Brain microvascular endothelial cell (primary cell): ENCODE data around the gene TADA2A.

Source experiments
- DNase-seq: peaks from one replicate; pipeline ENCODE4 v3.0.0-alpha.2; 2020
- H3K27ac ChIP-seq: fragments of 250-450 bp; sonication (Bioruptor Pico); 2 replicates; pipeline ENCODE4 v1.5.1; 2020; ENCODE audit warnings: mild to moderate bottlenecking, moderate library complexity
- H3K27me3 ChIP-seq: fragments of 250-450 bp; sonication (Bioruptor Pico); replicated peaks from 2 replicates; pipeline ENCODE4 v1.5.1; 2020; ENCODE audit warnings: mild to moderate bottlenecking
- H3K36me3 ChIP-seq: fragments of 250-450 bp; sonication (Bioruptor Pico); replicated peaks from 2 replicates; pipeline ENCODE4 v1.5.1; 2020; ENCODE audit warnings: mild to moderate bottlenecking
- H3K4me3 ChIP-seq: 2 replicates; pipeline ENCODE4 v1.5.1; 2011; ENCODE audit warnings: low read depth, mild to moderate bottlenecking, control low read depth, low read length, moderate library complexity
- CTCF ChIP-seq: IDR thresholded peaks from 2 replicates; pipeline ENCODE4 v1.5.1; 2011; ENCODE audit warnings: low read depth, mild to moderate bottlenecking, moderate library complexity, low read length, control low read depth, inconsistent platforms; ENCODE audit errors: missing control alignments
- in situ Hi-C: cut with HindIII; loops from 2 replicates; pipeline ENCODE4 v1.10.0; 2017; ENCODE audit warnings: low sequenced_read_pairs, low pct_ligation_motif_present

The TADA2A gene

GRCh38 chr17:37516127-37516571 lies 109.5 kb downstream of the TADA2A start:
- DNase-seq, result no peak

GRCh38 chr17:37517881-37518280 lies 111.2 kb downstream of the TADA2A start:
- no peak overlapping the region for H3K27ac ChIP-seq
- in situ Hi-C loops, result no loop called here
- TF ChIP-seq CTCF, result no peak
- no peak overlapping the region for H3K4me3 ChIP-seq
- no peaks in the 10 kb centered on the region for H3K27me3 ChIP-seq
- H3K36me3 ChIP-seq, result peaks cover 29% of the 10 kb centered on the region
- no peak for DNase-seq

More at GRCh38 chr17:37516127-37516571, 109.5 kb downstream of the TADA2A start:
- Histone ChIP-seq H3K4me3 (no peak overlapping the region), H3K27me3 (no peaks in the 10 kb centered on the region), H3K36me3 (peaks cover 39% of the 10 kb centered on the region), H3K27ac (no peak overlapping the region)
- no peak for TF ChIP-seq CTCF
- in situ Hi-C loops, result no loop called here

DNA sequence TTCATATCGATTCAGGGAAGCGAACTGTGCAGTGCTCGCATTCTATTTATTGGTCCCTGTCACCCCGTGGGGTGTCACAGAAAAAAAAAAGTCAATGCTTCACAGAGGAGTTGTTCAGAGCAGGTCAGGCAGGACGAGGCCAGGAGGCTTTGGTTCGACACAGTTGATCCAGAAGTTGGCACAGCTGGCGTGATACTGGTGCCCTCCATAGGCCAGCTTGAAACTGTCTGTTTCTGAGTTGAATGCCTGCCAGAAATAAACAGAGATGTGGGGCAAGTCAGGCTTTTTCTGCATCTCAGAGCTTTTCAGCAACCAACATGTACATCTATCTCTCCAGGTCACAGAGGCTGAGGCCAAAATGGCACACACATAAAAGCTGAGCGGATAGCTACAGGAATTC lies 112.1 kb downstream of the TADA2A start:
- H3K27ac ChIP-seq, result no peak overlapping the region
- peaks cover 20% of the 10 kb centered on the region for H3K36me3 ChIP-seq
- no peaks in the 10 kb centered on the region for H3K27me3 ChIP-seq
- in situ Hi-C loops, result no loop called here
- TF ChIP-seq CTCF, result peak; percentile 2
- no peak overlapping the region for H3K4me3 ChIP-seq
- DNase-seq, result no peak

DNA sequence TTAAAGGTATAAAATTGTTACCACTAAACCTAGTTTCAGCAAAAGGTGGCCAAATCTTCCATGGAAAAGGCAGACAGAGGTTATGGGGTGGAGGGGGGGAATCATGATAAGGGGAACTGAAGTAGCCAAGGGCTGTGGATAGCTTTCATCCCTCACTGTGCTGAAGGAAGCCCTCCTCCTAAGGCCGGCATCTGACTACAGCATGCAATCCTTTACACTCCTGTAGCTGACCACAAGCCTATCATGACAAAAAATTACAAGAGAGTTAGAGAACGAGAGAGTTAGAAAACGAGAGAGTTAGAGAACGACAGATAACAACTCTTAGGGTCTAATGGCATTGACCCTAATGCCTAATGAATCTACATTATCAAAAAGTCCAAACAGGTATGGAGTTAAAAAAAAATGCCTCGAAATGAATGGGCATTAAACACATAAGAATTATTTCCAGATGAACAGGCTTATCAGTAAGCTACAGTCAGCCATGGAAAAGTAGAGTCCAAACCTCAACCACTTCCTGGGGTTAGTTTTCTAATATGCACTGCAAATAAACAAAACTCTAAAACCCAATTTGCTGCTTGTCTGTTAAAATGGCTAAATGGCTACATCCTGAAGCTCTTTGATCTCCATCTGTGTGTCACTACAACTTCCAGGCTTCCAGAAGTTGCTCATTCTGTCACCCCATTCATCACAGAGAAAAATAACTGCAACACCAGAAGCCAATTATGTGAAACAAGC lies 112.7 kb downstream of the TADA2A start:
- Histone ChIP-seq H3K4me3 (no peak overlapping the region), H3K27ac (no peak overlapping the region), H3K27me3 (no peaks in the 10 kb centered on the region), H3K36me3 (peaks cover 17% of the 10 kb centered on the region)
- no peak for TF ChIP-seq CTCF
- in situ Hi-C loops, result no loop called here
- no peak for DNase-seq

DNA sequence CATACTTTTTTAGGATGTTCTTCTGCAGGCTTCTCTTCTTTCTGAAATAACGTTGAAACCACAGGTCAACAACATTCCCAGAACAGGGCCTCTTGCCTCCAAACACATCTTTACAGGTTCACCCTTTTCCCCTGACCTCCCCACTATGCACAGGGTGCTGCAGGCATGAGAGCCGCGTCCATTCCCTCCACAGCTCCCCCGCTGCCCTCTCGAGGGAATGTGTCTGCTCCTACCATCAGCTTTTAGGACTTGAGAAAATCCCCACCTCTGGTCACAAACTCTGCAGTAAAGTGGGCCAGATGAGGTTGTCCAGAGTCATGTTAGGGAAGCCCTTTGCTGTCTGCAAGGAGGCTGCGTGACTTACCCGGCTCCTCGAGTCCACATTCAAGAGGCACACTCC lies 113.5 kb downstream of the TADA2A start:
- Histone ChIP-seq H3K27me3 (no peaks in the 10 kb centered on the region), H3K36me3 (peaks cover 13% of the 10 kb centered on the region), H3K27ac (no peak overlapping the region), H3K4me3 (no peak overlapping the region)
- no peak for DNase-seq
- in situ Hi-C loops, result no loop called here
- no peak for TF ChIP-seq CTCF

- DNase-seq, result no peak
- Histone ChIP-seq H3K27me3 (no peaks in the 10 kb centered on the region), H3K36me3 (peaks cover 12% of the 10 kb centered on the region), H3K27ac (no peak overlapping the region), H3K4me3 (no peak overlapping the region)
- in situ Hi-C loops, result no loop called here
- TF ChIP-seq CTCF, result no peak
These were observed 115.1 kb downstream of the TADA2A start for GRCh38 chr17:37521821-37522220.
